GM10266 (cell line): ENCODE measurements around the gene ZDHHC1.

ENCODE experiments used
- DNase-seq: peaks from one replicate; pipeline ENCODE4 v3.0.0; 2012; ENCODE audit errors: extremely low spot score
- CTCF ChIP-seq: IDR thresholded peaks from 2 replicates; pipeline ENCODE4 v1.5.1; 2012; ENCODE audit warnings: mild to moderate bottlenecking, low read depth; ENCODE audit not compliant: control insufficient read depth, insufficient read depth; ENCODE audit errors: missing control alignments

ZDHHC1 gene

GRCh38 chr16:67413978-67414911 lies 2.0 kb downstream of the ZDHHC1 start:
- TF ChIP-seq CTCF: no peak
- DNase-seq: no peak

DNA sequence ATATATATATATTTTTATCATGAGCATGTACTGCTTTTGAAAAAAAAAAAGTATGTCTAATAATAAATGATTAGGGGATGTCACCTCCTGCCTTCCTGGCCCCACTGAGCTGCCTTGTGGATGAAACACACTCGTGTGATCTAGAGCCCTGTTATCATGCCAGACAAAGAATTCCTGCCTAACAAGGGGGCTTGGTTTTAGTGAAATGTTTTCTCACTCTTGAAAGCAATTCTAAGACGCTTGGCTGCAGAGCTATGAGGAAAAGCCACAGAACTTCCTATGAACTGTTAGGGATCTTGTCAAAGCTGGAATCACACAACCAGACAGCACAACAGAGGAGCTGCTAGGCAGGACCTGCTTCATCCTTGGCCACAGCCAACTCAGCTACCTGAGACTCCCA lies 4.0 kb downstream of the ZDHHC1 start:
- no peak for DNase-seq
- TF ChIP-seq CTCF: no peak

GRCh38 chr16:67411339-67411738 lies 4.9 kb downstream of the ZDHHC1 start:
- no peak for DNase-seq

DNA sequence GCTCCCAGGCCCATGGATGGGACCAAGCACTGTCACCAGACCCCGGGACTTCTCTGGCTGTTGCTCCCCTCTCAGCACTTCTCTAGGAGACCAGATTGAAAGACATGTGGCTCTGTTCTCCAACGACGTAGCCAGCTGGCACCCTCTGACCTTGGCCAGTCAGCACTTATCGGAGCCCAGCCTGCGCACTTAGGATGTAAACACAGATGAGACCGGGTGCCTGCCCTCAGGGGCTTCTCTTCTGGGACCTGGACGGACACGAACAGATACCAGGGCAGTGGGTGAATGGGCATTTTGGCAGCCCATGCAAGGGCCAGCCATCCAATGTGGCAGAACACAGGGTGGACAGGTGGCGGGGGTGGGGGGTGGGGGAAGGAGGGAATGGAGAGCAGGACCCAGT lies 6.6 kb downstream of the ZDHHC1 start:
- DNase-seq: no peak
- no peak for TF ChIP-seq CTCF

More at GRCh38 chr16:67411339-67411738, 4.9 kb downstream of the ZDHHC1 start:
- TF ChIP-seq CTCF: no peak

GRCh38 chr16:67407788-67408452 lies 8.4 kb downstream of the ZDHHC1 start:
- DNase-seq: no peak

DNA sequence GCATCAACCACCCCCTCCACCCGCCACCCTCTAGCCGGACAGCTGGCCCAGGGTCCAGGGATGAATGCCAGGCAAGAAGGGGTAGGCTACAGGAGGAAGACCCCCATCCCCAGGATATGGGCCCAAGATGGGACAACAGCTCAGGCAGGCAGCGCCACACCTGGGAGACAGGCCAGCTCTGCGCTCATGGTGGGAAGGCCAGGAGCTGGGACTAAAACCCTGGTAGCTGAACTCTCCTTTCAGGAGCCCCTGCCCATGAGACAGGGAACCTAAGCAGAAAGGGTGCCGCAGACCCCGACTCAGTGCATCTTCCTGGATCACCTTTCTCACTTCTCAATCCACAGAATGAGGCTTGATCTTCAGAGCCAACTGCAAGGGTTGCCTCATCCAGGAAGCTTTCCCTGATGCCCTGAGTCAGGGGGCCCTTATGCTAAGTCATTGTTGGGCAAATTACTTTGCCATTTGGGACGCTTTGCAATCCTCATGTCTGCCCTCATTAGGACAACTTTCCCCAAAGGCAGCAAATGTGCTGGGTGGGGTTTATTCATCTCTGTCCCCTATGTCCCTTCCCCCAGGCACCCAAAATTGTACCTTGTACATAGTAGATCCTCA lies 9.0 kb downstream of the ZDHHC1 start:
- TF ChIP-seq CTCF: no peak
- DNase-seq: no peak

More at GRCh38 chr16:67407788-67408452, 8.4 kb downstream of the ZDHHC1 start:
- TF ChIP-seq CTCF: no peak
